ENCODE data around the gene KHSRP.
A peak's percentile ranks its signal among the peaks of the same experiment; 100 is the strongest.
"Not testable (repeated sequence)": the region's sequence is repeated elsewhere in the genome, so short reads cannot be mapped to it uniquely, and the experiment has no call there.

The KHSRP gene

GRCh38 chr19:6448045-6448444 is 23.4 kb upstream of the KHSRP start:
- no peak for DNase-seq

GRCh38 chr19:6446452-6446851 is 21.8 kb upstream of the KHSRP start:
- no peak for DNase-seq

- DNase-seq = no peak
Observed at GRCh38 chr19:6443986-6444385, 19.4 kb upstream of the KHSRP start.

- DNase-seq = no peak
Observed at GRCh38 chr19:6442087-6442688, 17.6 kb upstream of the KHSRP start.

- no peak for DNase-seq
Observed at GRCh38 chr19:6440905-6441304, 16.3 kb upstream of the KHSRP start.

GRCh38 chr19:6439743-6440142 is 15.1 kb upstream of the KHSRP start:
- DNase-seq = no peak

- no peak for DNase-seq
Observed at GRCh38 chr19:6433663-6434062, 9.1 kb upstream of the KHSRP start, which contains the start of gene SLC25A41. Gene SLC25A41 (minus strand): TSS chr19:6433763. CDS start chr19:6433693, 70 bp downstream.

GRCh38 chr19:6433165-6433564 is 8.6 kb upstream of the KHSRP start:
- no peak for DNase-seq

- DNase-seq = no peak
Observed at GRCh38 chr19:6431891-6432290, 7.3 kb upstream of the KHSRP start.

- no peak for DNase-seq
Observed at GRCh38 chr19:6429419-6430221, 5.0 kb upstream of the KHSRP start.

GRCh38 chr19:6428692-6429418 is 4.2 kb upstream of the KHSRP start:
- DNase-seq = not testable (repeated sequence)

GRCh38 chr19:6427131-6427530 is 2.5 kb upstream of the KHSRP start:
- no peak for DNase-seq

GRCh38 chr19:6425732-6426620 is 1.4 kb upstream of the KHSRP start:
- no peak for DNase-seq

- peak; percentile 100 for DNase-seq
Observed at GRCh38 chr19:6424939-6425731, 524 bp upstream of the KHSRP start.

GRCh38 chr19:6423499-6424194 is 964 bp downstream of the KHSRP start:
- DNase-seq = no peak

- no peak for DNase-seq
Observed at GRCh38 chr19:6421075-6422014, 3.3 kb downstream of the KHSRP start.

- DNase-seq = no peak
Observed at GRCh38 chr19:6418562-6418932, 6.1 kb downstream of the KHSRP start.

GRCh38 chr19:6417713-6418561 is 6.7 kb downstream of the KHSRP start:
- DNase-seq = no peak

Data from NK-92 treated with Interleukin-12 subunit alpha and Interleukin-12 subunit beta, amount 100 ng/mL, for 24 hours (cell line).